T-helper 1 cell treated with Interleukin-12 subunit alpha and Interleukin-12 subunit beta and Interleukin-4 antibody, amounts not matched to agents 30 μg/mL and 1 μg/mL, for 36 hours (primary cell): ENCODE results near the gene DCHS1.

ENCODE experiments used
- H3K27ac Mint-ChIP-seq: one replicate; pipeline ENCODE4 v1.8.0; 2021; ENCODE audit warnings: mild to moderate bottlenecking, mixed read lengths
- H3K27me3 Mint-ChIP-seq: one replicate; pipeline ENCODE4 v1.8.0; 2021; ENCODE audit warnings: low read depth, mixed read lengths
- H3K36me3 Mint-ChIP-seq: one replicate; pipeline ENCODE4 v1.8.0; 2021; ENCODE audit warnings: low read depth, mixed read lengths
- H3K4me1 Mint-ChIP-seq: one replicate; pipeline ENCODE4 v1.8.0; 2021; ENCODE audit warnings: low read depth, mixed read lengths
- H3K4me3 Mint-ChIP-seq: one replicate; pipeline ENCODE4 v1.8.0; 2021; ENCODE audit warnings: mild to moderate bottlenecking, moderate library complexity, mixed read lengths
- H3K9me3 Mint-ChIP-seq: one replicate; pipeline ENCODE4 v1.8.0; 2021; ENCODE audit warnings: mixed read lengths

The DCHS1 gene

GRCh38 chr11:6682936-6683861, 27.6 kb upstream of the DCHS1 start, which contains the start of gene MRPL17:
TSS of gene MRPL17 (minus strand) at chr11:6683340. CDS start at chr11:6683296, 44 bp downstream.
- Mint-ChIP-seq H3K4me1 (peaks cover 23% of the 10 kb centered on the region), H3K36me3 (peaks cover 27% of the 10 kb centered on the region), H3K9me3 (no peaks in the 10 kb centered on the region), H3K27ac (peak within 1 kb of the TSS; percentile 99), H3K27me3 (no peaks in the 10 kb centered on the region), H3K4me3 (peak within 1 kb of the TSS; percentile 98)

DNA sequence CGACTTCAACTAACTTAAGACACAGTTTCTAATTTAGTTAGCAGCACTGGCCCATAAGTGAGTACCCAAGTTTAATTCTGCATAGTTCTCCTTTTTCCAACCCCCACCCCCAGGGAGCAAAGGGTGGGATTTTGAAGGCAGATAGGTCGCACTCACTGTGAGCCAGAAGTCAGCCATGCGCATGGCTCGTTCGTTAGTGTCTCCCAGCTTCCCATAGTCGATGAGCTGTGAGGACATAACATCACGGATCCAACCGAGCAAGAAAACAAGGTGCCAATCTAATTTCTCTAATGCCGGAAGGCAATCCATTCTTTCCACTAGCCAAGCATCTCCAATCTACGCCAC, 27.0 kb upstream of the DCHS1 start:
- Mint-ChIP-seq H3K4me3 (peak overlapping the region; percentile 98), H3K4me1 (peaks cover 21% of the 10 kb centered on the region), H3K36me3 (peaks cover 30% of the 10 kb centered on the region), H3K27ac (peak overlapping the region; percentile 99), H3K27me3 (no peaks in the 10 kb centered on the region), H3K9me3 (no peaks in the 10 kb centered on the region)

DNA sequence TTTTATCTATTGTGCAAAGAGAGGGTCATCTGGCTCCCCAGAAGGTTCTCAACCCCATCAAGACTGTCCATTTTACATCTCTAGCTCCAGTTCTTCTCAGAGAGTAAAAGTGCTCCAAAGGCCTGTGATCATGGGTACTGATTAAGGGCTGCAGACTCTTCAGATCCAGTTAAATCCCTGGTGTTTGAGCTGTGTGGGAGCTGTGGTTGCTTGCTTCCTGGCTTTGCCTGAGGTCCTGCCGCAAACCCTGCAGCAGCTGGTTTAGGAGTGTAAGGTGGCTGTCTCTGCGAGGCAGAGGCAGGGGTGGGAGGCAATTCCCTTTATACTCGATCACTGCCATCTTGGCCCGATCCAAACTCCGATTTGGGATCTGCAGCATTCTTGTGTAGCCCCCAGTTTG, 26.3 kb upstream of the DCHS1 start:
- Mint-ChIP-seq H3K4me3 (peak overlapping the region; percentile 98), H3K27me3 (no peaks in the 10 kb centered on the region), H3K4me1 (peaks cover 20% of the 10 kb centered on the region), H3K9me3 (no peaks in the 10 kb centered on the region), H3K36me3 (peaks cover 29% of the 10 kb centered on the region), H3K27ac (no peak overlapping the region)

DNA sequence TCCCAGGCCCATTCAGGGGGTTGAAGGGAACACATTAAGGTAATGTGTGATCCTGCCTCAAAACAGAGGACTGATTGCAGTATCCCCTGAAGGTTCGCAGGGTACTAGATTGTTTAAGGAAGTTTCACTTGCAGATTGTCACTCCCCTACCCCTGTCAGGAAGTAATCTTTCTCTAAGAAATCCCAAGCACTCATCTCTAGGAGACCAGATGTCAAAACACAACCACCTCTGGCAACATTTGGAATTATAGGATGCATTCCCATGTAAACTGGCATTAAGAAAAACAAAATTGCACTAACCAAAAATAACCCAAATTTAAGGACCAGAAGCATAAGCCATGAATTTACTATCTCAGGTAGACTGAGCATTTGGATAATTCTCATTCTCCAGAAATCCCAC, 25.9 kb upstream of the DCHS1 start:
- Mint-ChIP-seq H3K27me3 (no peaks in the 10 kb centered on the region), H3K27ac (no peak overlapping the region), H3K4me1 (peaks cover 20% of the 10 kb centered on the region), H3K9me3 (no peaks in the 10 kb centered on the region), H3K4me3 (peak overlapping the region; percentile 98), H3K36me3 (peaks cover 29% of the 10 kb centered on the region)

DNA sequence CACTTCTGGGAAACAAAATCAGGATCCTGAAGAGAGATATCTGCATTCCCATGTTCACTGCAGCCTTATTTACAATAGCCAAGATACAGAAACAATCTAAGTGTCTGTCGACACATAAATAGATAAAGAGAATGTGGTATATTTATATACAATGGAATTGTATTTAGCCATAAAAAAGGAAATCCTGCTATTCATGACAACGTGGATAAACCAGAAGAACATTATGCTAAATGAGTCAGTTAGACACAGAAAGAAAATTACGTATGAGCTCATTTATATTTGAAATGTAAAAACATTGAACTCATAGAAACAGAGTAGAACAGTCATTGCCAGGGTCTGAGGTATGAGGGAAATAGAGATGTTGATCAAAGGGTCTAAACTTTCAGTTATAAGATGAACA, 21.4 kb upstream of the DCHS1 start:
- no peak overlapping the region for H3K4me3 Mint-ChIP-seq
- H3K4me1 Mint-ChIP-seq = peaks cover 39% of the 10 kb centered on the region
- no peaks in the 10 kb centered on the region for H3K27me3 Mint-ChIP-seq
- H3K9me3 Mint-ChIP-seq = no peaks in the 10 kb centered on the region
- peaks cover 34% of the 10 kb centered on the region for H3K36me3 Mint-ChIP-seq
- no peak overlapping the region for H3K27ac Mint-ChIP-seq

DNA sequence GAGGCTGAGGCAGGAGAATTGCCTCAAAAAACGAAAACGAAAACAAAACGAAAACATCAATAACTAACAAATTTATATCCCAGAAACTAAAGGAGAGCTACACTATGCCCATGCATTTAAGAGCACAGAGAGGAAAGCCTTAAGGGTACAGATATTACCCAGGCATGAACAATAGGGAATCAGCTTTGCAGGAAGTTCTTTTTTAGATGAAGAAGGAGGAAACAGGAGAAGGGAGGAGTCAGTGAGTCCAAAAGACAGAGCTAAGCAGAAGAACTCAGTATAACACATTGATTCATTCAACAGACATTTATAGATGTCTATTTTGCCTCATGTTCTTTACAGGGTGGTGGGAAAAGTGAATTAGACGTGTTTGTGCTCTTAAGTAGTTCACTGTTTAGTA, 19.3 kb upstream of the DCHS1 start:
- Mint-ChIP-seq H3K4me3 (no peak overlapping the region), H3K4me1 (peaks cover 42% of the 10 kb centered on the region), H3K9me3 (no peaks in the 10 kb centered on the region), H3K36me3 (peaks cover 27% of the 10 kb centered on the region), H3K27ac (no peak overlapping the region), H3K27me3 (no peaks in the 10 kb centered on the region)

GRCh38 chr11:6674219-6674597, 18.6 kb upstream of the DCHS1 start:
- H3K27me3 Mint-ChIP-seq = no peaks in the 10 kb centered on the region
- H3K27ac Mint-ChIP-seq = peak overlapping the region; percentile 72
- peaks cover 24% of the 10 kb centered on the region for H3K36me3 Mint-ChIP-seq
- no peaks in the 10 kb centered on the region for H3K9me3 Mint-ChIP-seq
- peaks cover 40% of the 10 kb centered on the region for H3K4me1 Mint-ChIP-seq
- peak overlapping the region; percentile 48 for H3K4me3 Mint-ChIP-seq

GRCh38 chr11:6673523-6674218, 18.1 kb upstream of the DCHS1 start:
- H3K4me3 Mint-ChIP-seq = peak overlapping the region; percentile 48
- H3K27ac Mint-ChIP-seq = peak overlapping the region; percentile 72
- H3K36me3 Mint-ChIP-seq = peaks cover 20% of the 10 kb centered on the region
- H3K4me1 Mint-ChIP-seq = peaks cover 40% of the 10 kb centered on the region
- H3K9me3 Mint-ChIP-seq = no peaks in the 10 kb centered on the region
- H3K27me3 Mint-ChIP-seq = no peaks in the 10 kb centered on the region

- Mint-ChIP-seq H3K4me1 (peaks cover 51% of the 10 kb centered on the region), H3K27ac (no peak overlapping the region), H3K9me3 (no peaks in the 10 kb centered on the region), H3K36me3 (peaks cover 15% of the 10 kb centered on the region), H3K4me3 (no peak overlapping the region), H3K27me3 (peaks cover 3% of the 10 kb centered on the region)
These were observed 16.4 kb upstream of the DCHS1 start for GRCh38 chr11:6671991-6672390.

GRCh38 chr11:6670202-6670830, 14.7 kb upstream of the DCHS1 start:
- peaks cover 59% of the 10 kb centered on the region for H3K4me1 Mint-ChIP-seq

DNA sequence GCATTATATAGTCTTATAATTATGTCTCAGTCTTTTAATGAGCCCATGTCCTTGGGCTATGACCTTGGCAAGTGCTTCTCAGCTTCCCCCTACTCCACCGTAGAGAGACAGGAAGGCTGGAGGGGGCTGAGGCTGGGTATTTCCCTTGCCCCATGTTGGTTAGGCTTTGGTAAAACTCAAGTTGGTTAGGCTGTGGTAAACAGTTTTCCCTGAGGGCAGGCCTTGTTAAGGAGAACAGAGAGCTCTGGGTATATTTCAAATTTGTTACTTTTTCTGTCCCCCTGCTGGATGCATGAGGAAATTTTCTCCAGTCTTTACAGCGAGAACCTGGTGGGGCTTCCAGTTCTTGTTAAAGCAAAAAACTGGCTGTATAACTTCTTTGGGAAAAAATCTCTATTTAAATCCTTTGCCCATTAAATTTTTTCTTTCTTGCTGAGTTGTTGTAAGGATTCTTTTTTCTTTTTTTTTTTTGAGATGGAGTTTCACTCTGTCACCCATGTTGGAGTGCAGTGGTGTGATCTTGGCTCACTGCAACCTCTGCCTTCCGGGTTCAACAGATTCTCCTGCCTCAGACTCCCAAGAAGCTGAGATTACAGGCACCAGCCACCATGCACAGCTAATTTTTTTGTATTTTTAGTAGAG, 12.2 kb upstream of the DCHS1 start:
- Mint-ChIP-seq H3K27me3 (peaks cover 20% of the 10 kb centered on the region), H3K36me3 (peaks cover 7% of the 10 kb centered on the region), H3K9me3 (no peaks in the 10 kb centered on the region), H3K4me3 (peak overlapping the region; percentile 14), H3K27ac (peak overlapping the region; percentile 68), H3K4me1 (peaks cover 49% of the 10 kb centered on the region)

More at GRCh38 chr11:6670202-6670830, 14.7 kb upstream of the DCHS1 start:
- peaks cover 7% of the 10 kb centered on the region for H3K27me3 Mint-ChIP-seq
- peaks cover 15% of the 10 kb centered on the region for H3K36me3 Mint-ChIP-seq
- H3K9me3 Mint-ChIP-seq = no peaks in the 10 kb centered on the region
- peak overlapping the region; percentile 53 for H3K4me3 Mint-ChIP-seq
- H3K27ac Mint-ChIP-seq = peak overlapping the region; percentile 43

DNA sequence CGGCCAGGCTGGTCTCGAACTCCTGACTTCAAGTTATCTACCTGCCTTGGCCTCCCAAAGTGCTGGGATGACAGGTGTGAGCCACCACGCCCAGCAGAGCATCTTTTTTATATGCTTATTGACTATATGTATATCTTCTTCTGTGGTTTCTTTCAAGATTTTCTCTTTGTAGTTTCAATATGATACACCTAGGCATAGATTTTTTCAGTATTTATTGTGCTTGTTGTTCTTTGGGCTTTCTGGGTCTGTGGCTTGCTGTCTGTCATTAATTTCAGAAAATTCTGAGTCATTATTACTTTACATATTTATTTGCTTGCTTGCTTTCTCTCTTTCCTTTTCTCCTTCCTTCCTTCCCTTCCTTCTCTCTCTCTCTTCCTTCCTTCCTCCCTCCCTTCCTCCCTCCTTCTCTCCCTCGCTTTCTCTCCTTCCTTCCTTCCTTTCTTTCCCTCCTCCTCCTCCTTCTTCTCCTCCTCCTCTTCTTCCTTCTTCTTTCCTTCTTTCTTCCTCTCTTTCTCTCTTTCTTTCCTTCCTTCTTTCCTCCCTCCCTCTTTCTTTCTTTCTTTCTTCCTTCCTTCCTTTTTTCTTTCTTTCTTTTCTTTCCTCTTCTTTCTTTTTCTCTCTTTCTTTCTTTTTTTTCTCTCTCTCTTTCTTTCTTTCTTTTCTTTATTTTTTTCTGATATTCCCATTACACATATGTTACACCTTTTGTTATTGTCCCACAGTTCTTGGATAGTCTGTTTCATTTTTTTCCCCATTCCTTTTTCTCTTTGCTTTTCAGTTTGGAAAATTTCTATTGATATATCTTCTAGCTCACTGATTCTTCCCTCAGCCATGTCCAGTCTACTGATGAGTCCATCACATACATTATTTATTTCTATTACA, 10.9 kb upstream of the DCHS1 start:
- H3K27ac Mint-ChIP-seq = no peak overlapping the region
- no peak overlapping the region for H3K4me3 Mint-ChIP-seq
- H3K4me1 Mint-ChIP-seq = peaks cover 43% of the 10 kb centered on the region

GRCh38 chr11:6664551-6664950, 8.9 kb upstream of the DCHS1 start:
- Mint-ChIP-seq H3K9me3 (no peaks in the 10 kb centered on the region), H3K4me3 (no peak overlapping the region), H3K27ac (no peak overlapping the region), H3K4me1 (peaks cover 28% of the 10 kb centered on the region), H3K36me3 (no peaks in the 10 kb centered on the region), H3K27me3 (peaks cover 30% of the 10 kb centered on the region)

More for the DNA sequence above, 10.9 kb upstream of the DCHS1 start:
- Mint-ChIP-seq H3K27me3 (peaks cover 29% of the 10 kb centered on the region), H3K9me3 (no peaks in the 10 kb centered on the region), H3K36me3 (peaks cover 5% of the 10 kb centered on the region)
